Ishikawa (cell line): ENCODE data around the gene GBA3.

Source experiments
- CEBPB ChIP-seq: IDR thresholded peaks from 2 replicates; pipeline ENCODE4 v1.6.1; 2012
- CREB1 ChIP-seq: IDR thresholded peaks from 2 replicates; pipeline ENCODE4 v1.6.1; 2012; ENCODE audit warnings: low read depth
- EGR1 ChIP-seq: IDR thresholded peaks from 2 replicates; pipeline ENCODE4 v1.6.1; 2012
- EP300 ChIP-seq: IDR thresholded peaks from 2 replicates; pipeline ENCODE4 v1.6.1; 2012; ENCODE audit warnings: borderline replicate concordance
- FOXM1 ChIP-seq: IDR thresholded peaks from 2 replicates; pipeline ENCODE4 v1.6.1; 2012; ENCODE audit warnings: low read depth, borderline replicate concordance
- MAX ChIP-seq: IDR thresholded peaks from 2 replicates; pipeline ENCODE4 v1.6.1; 2012
- NFIC ChIP-seq: IDR thresholded peaks from 2 replicates; pipeline ENCODE4 v1.6.1; 2012
- RAD21 ChIP-seq: IDR thresholded peaks from 2 replicates; pipeline ENCODE4 v1.6.1; 2012; ENCODE audit warnings: low read depth
- TAF1 ChIP-seq: IDR thresholded peaks from 2 replicates; pipeline ENCODE4 v1.6.1; 2012; ENCODE audit warnings: low read depth, mild to moderate bottlenecking
- TCF12 ChIP-seq: IDR thresholded peaks from 2 replicates; pipeline ENCODE4 v1.6.1; 2012; ENCODE audit warnings: low read depth
- TEAD4 ChIP-seq: IDR thresholded peaks from 2 replicates; pipeline ENCODE4 v1.6.1; 2012
- USF1 ChIP-seq: IDR thresholded peaks from 2 replicates; pipeline ENCODE4 v1.6.1; 2012
- YY1 ChIP-seq: IDR thresholded peaks from 2 replicates; pipeline ENCODE4 v1.6.1; 2012; ENCODE audit warnings: low read depth
- ZBTB7A ChIP-seq: IDR thresholded peaks from 2 replicates; pipeline ENCODE4 v1.6.1; 2012; ENCODE audit warnings: low read depth
- TF ChIP-seq, protein P1 (sequence below): IDR thresholded peaks from 2 replicates; pipeline ENCODE4 v1.6.1; 2012; ENCODE audit warnings: low read depth, mild to moderate bottlenecking

The GBA3 gene

DNA sequence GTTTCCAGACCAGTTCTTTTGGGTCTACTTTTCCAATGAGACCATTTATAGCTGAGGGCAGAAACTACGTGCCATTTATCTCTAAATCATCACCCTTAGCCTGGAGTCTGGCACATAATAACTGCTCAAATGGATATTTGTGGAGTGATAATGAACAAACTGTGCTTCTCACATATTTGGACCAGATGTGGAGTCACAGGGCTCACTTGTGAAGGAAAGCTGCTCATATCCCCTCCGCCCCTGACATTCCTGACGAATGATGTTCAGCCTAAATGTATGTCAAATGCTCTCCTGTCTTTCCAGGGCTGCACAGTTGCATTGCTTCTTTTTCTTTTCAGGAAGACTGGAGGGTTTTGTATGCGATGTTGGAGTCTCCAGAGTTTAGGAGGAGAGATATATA is 110.1 kb downstream of the GBA3 start:
- TF ChIP-seq, protein P1, sequence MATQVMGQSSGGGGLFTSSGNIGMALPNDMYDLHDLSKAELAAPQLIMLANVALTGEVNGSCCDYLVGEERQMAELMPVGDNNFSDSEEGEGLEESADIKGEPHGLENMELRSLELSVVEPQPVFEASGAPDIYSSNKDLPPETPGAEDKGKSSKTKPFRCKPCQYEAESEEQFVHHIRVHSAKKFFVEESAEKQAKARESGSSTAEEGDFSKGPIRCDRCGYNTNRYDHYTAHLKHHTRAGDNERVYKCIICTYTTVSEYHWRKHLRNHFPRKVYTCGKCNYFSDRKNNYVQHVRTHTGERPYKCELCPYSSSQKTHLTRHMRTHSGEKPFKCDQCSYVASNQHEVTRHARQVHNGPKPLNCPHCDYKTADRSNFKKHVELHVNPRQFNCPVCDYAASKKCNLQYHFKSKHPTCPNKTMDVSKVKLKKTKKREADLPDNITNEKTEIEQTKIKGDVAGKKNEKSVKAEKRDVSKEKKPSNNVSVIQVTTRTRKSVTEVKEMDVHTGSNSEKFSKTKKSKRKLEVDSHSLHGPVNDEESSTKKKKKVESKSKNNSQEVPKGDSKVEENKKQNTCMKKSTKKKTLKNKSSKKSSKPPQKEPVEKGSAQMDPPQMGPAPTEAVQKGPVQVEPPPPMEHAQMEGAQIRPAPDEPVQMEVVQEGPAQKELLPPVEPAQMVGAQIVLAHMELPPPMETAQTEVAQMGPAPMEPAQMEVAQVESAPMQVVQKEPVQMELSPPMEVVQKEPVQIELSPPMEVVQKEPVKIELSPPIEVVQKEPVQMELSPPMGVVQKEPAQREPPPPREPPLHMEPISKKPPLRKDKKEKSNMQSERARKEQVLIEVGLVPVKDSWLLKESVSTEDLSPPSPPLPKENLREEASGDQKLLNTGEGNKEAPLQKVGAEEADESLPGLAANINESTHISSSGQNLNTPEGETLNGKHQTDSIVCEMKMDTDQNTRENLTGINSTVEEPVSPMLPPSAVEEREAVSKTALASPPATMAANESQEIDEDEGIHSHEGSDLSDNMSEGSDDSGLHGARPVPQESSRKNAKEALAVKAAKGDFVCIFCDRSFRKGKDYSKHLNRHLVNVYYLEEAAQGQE = no peak
- no peak for TF ChIP-seq TAF1
- no peak for TF ChIP-seq YY1
- TF ChIP-seq NFIC = no peak
- no peak for TF ChIP-seq EP300
- no peak for TF ChIP-seq TCF12

- TF ChIP-seq CREB1 (no peak), TEAD4 (no peak), YY1 (no peak), EGR1 (no peak), ZBTB7A (no peak)
These were observed 110.8 kb downstream of the GBA3 start for GRCh38 chr4:22803512-22803911.

- no peak for TF ChIP-seq RAD21
- TF ChIP-seq TAF1 = no peak
- no peak for TF ChIP-seq EGR1
- TF ChIP-seq TCF12 = no peak
- TF ChIP-seq NFIC = no peak
- no peak for TF ChIP-seq EP300
- TF ChIP-seq, protein P1 = no peak
- no peak for TF ChIP-seq CEBPB
These were observed 122.2 kb downstream of the GBA3 start for GRCh38 chr4:22814906-22815305.

GRCh38 chr4:22824091-22824490 is 131.4 kb downstream of the GBA3 start:
- no peak for TF ChIP-seq USF1
- no peak for TF ChIP-seq TEAD4
- no peak for TF ChIP-seq CREB1
- TF ChIP-seq RAD21 = no peak
- TF ChIP-seq TCF12 = no peak
- no peak for TF ChIP-seq CEBPB
- no peak for TF ChIP-seq EP300
- TF ChIP-seq TAF1 = no peak
- no peak for TF ChIP-seq MAX
- TF ChIP-seq FOXM1 = no peak
- TF ChIP-seq EGR1 = no peak
- TF ChIP-seq, protein P1 = no peak
- TF ChIP-seq ZBTB7A = no peak
- no peak for TF ChIP-seq YY1
- TF ChIP-seq NFIC = no peak

DNA sequence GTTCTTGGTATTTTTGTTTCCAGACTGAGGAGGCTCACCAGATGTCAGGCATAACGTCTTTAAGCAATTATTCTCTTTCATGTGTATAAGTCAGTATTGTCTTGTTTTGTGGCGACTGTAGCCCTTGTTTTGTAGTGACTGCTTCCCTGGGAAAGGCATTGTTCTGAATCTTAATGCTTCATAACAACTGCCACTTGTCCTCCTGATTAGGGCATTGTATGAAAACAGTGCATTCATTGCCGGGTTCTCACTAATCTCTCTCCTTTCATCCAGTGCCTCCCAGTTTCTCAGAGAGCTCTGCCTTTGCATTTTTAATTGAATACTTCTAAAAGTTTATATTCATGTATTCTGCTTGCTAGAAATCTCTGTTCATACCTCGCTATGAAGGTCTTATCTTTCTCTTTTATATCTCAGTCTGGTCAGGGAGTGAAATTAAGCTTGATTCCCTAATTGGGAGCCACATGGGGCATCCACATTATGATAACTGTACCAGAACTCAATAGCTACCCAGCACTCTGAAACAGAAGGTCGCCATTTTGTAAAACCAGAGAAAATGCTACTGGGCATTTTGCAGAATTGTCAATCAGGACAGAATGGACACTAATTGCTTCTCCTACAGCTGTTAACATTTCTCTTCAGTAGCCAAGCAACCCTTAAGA is 149.8 kb downstream of the GBA3 start:
- TF ChIP-seq USF1 (no peak), TEAD4 (no peak), TAF1 (no peak), CEBPB (no peak), ZBTB7A (no peak), CREB1 (no peak), EP300 (no peak), RAD21 (no peak), FOXM1 (no peak), NFIC (no peak), TCF12 (no peak), YY1 (no peak)
- TF ChIP-seq, protein P1 = no peak
